Naive thymus-derived CD4-positive, alpha-beta T cell (primary cell): Measurements from ENCODE around the gene CPNE8. TPM values are rescaled to one million over a fixed set of nuclear protein-coding genes. Genes with fewer than 3 reads are reported as not detected.

Experiments
- ATAC-seq: fragments of 150-1000 bp; cut with Tn5 transposase; 2 replicates; pipeline ENCODE4 v1.10.0; 2021; ENCODE audit warnings: mild to moderate bottlenecking, moderate library complexity
- CTCF ChIA-PET: fragments of 350-600 bp; sonication (Branson Sonifier 250); formaldehyde crosslinking; loops from one replicate; lab custom pipeline; 2021; ENCODE audit warnings: antibody characterized with exemption; lab: Charles Lee
- POLR2A ChIA-PET: fragments of 350-600 bp; sonication (Branson Sonifier 250); formaldehyde crosslinking; loops from one replicate; lab custom pipeline; 2021; ENCODE audit warnings: antibody characterized with exemption, inconsistent platforms; lab: Charles Lee
- DNase-seq, 9 donors: peaks; one replicate each; pipeline versions ENCODE4 v3.0.0 to v3.0.0-alpha.2; 2020 to 2022; ENCODE audit warnings: mixed read lengths in 1 of 9
- H3K27ac ChIP-seq: one replicate; pipeline ENCODE4 v1.7.0; 2013; ENCODE audit warnings: mild to moderate bottlenecking, low read depth, low read length, moderate library complexity
- H3K27me3 ChIP-seq, 2 donors: one replicate each; pipeline ENCODE4 v1.7.0; 2013; ENCODE audit warnings: low read length in 2 of 2, mild to moderate bottlenecking in 2 of 2, moderate library complexity in 2 of 2; ENCODE audit not compliant: control insufficient read depth in 2 of 2, insufficient read depth in 2 of 2
- H3K36me3 ChIP-seq, 3 experiments: 1 replicate in 2 of 3; 2 replicates in 1 of 3; pipeline ENCODE4 v1.7.0; 2013; ENCODE audit warnings: low read length in 3 of 3, mild to moderate bottlenecking in 3 of 3, moderate library complexity in 1 of 3; ENCODE audit not compliant: insufficient read depth in 3 of 3, control insufficient read depth in 2 of 3
- H3K4me1 ChIP-seq, 2 donors: one replicate each; pipeline ENCODE4 v1.7.0; 2013; ENCODE audit warnings: low read length in 2 of 2, mild to moderate bottlenecking in 2 of 2, moderate library complexity in 1 of 2; ENCODE audit not compliant: control insufficient read depth in 2 of 2, insufficient read depth in 2 of 2
- H3K4me3 ChIP-seq: 2 replicates; pipeline ENCODE4 v1.7.0; 2013; ENCODE audit warnings: mild to moderate bottlenecking, low read length
- H3K9me3 ChIP-seq, 3 experiments: 1 replicate in 2 of 3; 2 replicates in 1 of 3; pipeline ENCODE4 v1.7.0; 2013; ENCODE audit warnings: low read length in 3 of 3; ENCODE audit not compliant: control insufficient read depth in 2 of 3
- H3K27ac Mint-ChIP-seq, 9 donors: one replicate each; pipeline ENCODE4 v1.8.0; 2020 to 2022; ENCODE audit warnings: mixed read lengths in 9 of 9, mild to moderate bottlenecking in 8 of 9, moderate library complexity in 5 of 9, inconsistent platforms in 2 of 9
- H3K27me3 Mint-ChIP-seq, 5 donors: one replicate each; pipeline ENCODE4 v1.8.0; 2021 to 2022; ENCODE audit warnings: mixed read lengths in 5 of 5, mild to moderate bottlenecking in 1 of 5
- H3K36me3 Mint-ChIP-seq, 5 donors: one replicate each; pipeline ENCODE4 v1.8.0; 2020 to 2022; ENCODE audit warnings: mixed read lengths in 5 of 5, mild to moderate bottlenecking in 3 of 5, inconsistent platforms in 1 of 5
- H3K4me1 Mint-ChIP-seq, 7 donors: one replicate each; pipeline ENCODE4 v1.8.0; 2020 to 2022; ENCODE audit warnings: mixed read lengths in 7 of 7, mild to moderate bottlenecking in 3 of 7, inconsistent platforms in 1 of 7
- H3K4me3 Mint-ChIP-seq, 10 donors: one replicate each; pipeline ENCODE4 v1.8.0; 2020 to 2022; ENCODE audit warnings: mild to moderate bottlenecking in 10 of 10, mixed read lengths in 10 of 10, moderate library complexity in 6 of 10, inconsistent platforms in 2 of 10
- H3K9me3 Mint-ChIP-seq, 11 donors: one replicate each; pipeline ENCODE4 v1.8.0; 2020 to 2022; ENCODE audit warnings: mixed read lengths in 11 of 11, mild to moderate bottlenecking in 4 of 11, inconsistent platforms in 1 of 11, moderate library complexity in 1 of 11
- intact Hi-C, 2 donors: fragments of 100-400 bp; cut with micrococcal nuclease; formaldehyde crosslinking; loops; one replicate each; pipeline ENCODE4 v1.15.1; 2023
- polyA plus RNA-seq, 2 donors: library from polyadenylated mRNA; unstranded; fragments of 300-500 nt; fragmentation: Illumina TruSeq; gene quantifications; one replicate each; pipeline ENCODE4 v1.2.3, GENCODE V29; 2021
- total RNA-seq, 6 experiments: library from RNA in 5 of 6; stranded (reverse) in 5 of 6; gene quantifications; 1 replicate in 5 of 6; 2 replicates in 1 of 6; pipeline ENCODE4 v1.2.3 and lab custom pipeline; 2021 to 2026

CPNE8 gene
- total RNA-seq (1 to 10 TPM; 2.1 to 8.8 (median 2.9) TPM), polyA plus RNA-seq (1 to 10 TPM in 1 of 2 donors, under 1 TPM in 1; 0.77 to 1.5 TPM), total RNA-seq (lab: John Stamatoyannopoulos, UW) (2.3 reads per million, percentile 11 among the genes with 10 or more reads in this experiment)

DNA sequence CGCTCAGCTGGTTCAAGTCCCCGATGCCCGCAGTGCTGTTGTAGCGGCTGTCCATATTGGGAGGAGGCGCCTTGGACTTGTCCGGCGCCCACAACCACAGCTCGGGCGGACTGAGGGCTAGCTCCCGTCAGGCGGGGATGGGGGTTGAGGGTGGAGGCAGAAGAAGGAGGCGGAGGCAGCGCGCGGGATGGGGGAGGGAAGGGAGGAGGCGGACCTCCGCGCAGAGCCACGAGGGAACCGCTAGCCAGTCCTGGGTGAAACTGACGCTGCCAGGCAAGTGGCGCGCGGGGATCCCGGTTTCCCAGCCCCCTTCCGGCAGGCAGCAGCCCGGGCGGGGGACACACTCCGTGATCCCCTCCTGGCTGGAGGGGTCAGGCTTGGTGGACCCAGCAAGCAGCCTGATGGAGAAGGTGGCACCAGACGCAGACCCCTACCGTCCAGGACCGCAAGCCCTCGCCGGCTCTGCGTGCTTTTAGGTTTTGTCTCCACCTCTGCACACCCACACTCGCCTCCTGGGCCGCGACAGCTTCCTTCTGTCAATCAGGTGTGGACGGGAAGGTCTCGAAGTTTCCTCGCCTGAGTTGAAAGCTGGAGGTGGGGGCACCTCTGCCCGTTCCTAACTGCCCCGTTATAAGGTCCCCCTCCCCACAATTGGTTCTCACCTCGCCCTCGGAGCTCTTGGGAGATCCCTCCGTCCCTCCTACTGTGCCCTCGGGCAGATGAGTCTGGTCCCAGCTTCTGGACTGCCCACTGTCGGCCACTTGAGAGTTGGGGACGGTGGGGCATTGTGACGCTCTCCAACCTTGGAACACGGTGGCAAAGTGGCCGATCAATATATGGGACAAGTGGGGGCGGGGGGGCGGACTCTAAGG lies at the start of gene CPNE8:
TSS of gene CPNE8 (minus strand) at position 112 of the 872 bp plus-strand sequence. CDS start at position 55, 57 bp downstream.
- peaks cover 17 to 37% (median 25%) of the 10 kb centered on the region in 7 donors for H3K4me1 Mint-ChIP-seq
- peaks cover 0 to 1% (median 0%) of the 10 kb centered on the region in 5 donors for H3K36me3 Mint-ChIP-seq
- peak within 1 kb of the TSS; percentile 39 for H3K27ac ChIP-seq
- no peaks in the 10 kb centered on the region for H3K4me1 ChIP-seq
- H3K9me3 Mint-ChIP-seq: peaks cover 0 to 5% (median 0%) of the 10 kb centered on the region in 11 donors
- peak within 1 kb of the TSS; percentile 88 to 97 (median 92) for H3K4me3 Mint-ChIP-seq
- ATAC-seq (peak; percentile 72), DNase-seq (peak; percentile 6 to 57 (median 17))
- peak within 1 kb of the TSS; percentile 65 to 95 (median 83) for H3K27ac Mint-ChIP-seq
- CTCF ChIA-PET: interaction anchor here (1.3 kb wide), 1 partner anchor 10 kb away, joined by 4 read pairs; no protein-coding TSS in a partner anchor
- POLR2A ChIA-PET: interaction anchor here (2.2 kb wide), 1 partner anchor 10 kb away, joined by 5 read pairs; no protein-coding TSS in a partner anchor
- peak within 1 kb of the TSS; percentile 76 for H3K4me3 ChIP-seq
- H3K27me3 Mint-ChIP-seq: peaks cover 6 to 21% (median 20%) of the 10 kb centered on the region in 5 donors
- H3K9me3 ChIP-seq: no peaks in the 10 kb centered on the region
- intact Hi-C loops: loop anchor here (1.0 to 10.0 kb wide), 8 partner anchors 133 to 1202 kb away; partner anchors contain the start of genes ABCD2 (in 2 of the 2), ALG10B (in 2 of the 2), KIF21A (in 1 of the 2) and SLC2A13 (in 1 of the 2)
- peaks cover 0 to 5% (median 0%) of the 10 kb centered on the region in 3 experiments for H3K36me3 ChIP-seq
- no peaks in the 10 kb centered on the region for H3K27me3 ChIP-seq

DNA sequence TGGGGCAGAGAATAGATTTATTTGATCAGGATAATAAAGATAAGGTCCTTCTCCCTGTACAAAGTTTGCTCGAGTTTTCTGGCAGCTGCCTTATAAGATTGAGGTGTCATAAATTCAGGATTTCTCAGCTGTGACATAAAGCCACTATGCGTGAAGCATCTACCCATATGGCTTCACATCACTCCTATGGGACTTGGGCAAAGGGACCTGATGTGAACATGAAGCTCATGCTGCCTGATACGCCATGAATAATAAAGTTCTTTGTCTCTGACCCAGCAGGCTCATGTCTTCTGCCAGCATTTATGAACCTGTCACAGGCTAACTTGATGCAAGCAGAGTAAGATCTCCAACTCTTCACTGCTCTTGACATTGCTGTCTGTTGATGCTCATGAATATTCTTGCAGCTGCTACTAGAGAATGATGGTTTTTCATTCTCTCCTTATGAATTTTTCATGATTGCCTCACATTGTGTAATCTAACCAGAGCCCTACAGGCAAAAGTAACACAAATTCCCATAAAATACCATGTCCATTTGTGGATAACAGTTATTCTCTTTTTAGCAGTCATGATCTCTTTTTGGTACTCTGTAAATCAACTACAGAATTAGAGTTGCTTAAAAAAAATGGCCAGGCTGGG lies 49.0 kb upstream of the CPNE8 start:
- intact Hi-C loops: no loop called here
- ChIA-PET CTCF (no interaction called here), POLR2A (no interaction called here)
- Mint-ChIP-seq H3K27me3 (peaks cover 0 to 3% (median 0%) of the 10 kb centered on the region in 5 donors), H3K9me3 (peaks cover 0 to 12% (median 1%) of the 10 kb centered on the region in 11 donors), H3K36me3 (no peaks in the 10 kb centered on the region), H3K4me1 (no peaks in the 10 kb centered on the region), H3K4me3 (no peak overlapping the region), H3K27ac (no peak overlapping the region)
- Histone ChIP-seq H3K27ac (no peak overlapping the region), H3K4me3 (no peak overlapping the region), H3K36me3 (no peaks in the 10 kb centered on the region), H3K4me1 (no peaks in the 10 kb centered on the region), H3K27me3 (no peaks in the 10 kb centered on the region), H3K9me3 (no peaks in the 10 kb centered on the region)
- ATAC-seq: no peak
- DNase-seq: no peak

DNA sequence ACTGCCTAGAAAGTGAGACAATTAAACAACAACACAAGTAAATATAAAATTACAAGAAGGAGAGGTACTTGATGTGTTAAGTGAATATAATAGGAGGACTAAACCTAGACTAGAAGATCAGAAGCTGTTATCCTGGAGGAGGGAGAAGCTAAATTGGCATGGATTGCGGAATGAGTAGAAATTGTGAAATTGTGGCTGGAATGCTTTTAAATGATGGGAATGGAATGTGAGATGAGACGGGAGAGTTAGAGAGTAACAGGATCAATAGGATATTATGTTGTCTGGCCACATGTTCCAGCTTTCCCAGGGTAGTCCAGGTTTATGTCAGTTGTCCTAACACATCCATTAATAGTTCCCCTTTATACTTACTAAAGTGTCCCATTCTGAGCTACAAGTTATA lies 44.0 kb upstream of the CPNE8 start:
- Mint-ChIP-seq H3K27me3 (no peaks in the 10 kb centered on the region), H3K4me3 (no peak overlapping the region), H3K4me1 (no peaks in the 10 kb centered on the region), H3K27ac (no peak overlapping the region), H3K9me3 (peaks cover 0 to 32% (median 0%) of the 10 kb centered on the region in 11 donors), H3K36me3 (no peaks in the 10 kb centered on the region)
- H3K4me1 ChIP-seq: no peaks in the 10 kb centered on the region
- no peaks in the 10 kb centered on the region for H3K9me3 ChIP-seq
- ChIA-PET CTCF (no interaction called here), POLR2A (no interaction called here)
- no peak for ATAC-seq
- DNase-seq: no peak
- H3K4me3 ChIP-seq: no peak overlapping the region
- H3K27ac ChIP-seq: no peak overlapping the region
- no peaks in the 10 kb centered on the region for H3K36me3 ChIP-seq
- H3K27me3 ChIP-seq: no peaks in the 10 kb centered on the region
- intact Hi-C loops: no loop called here

- Mint-ChIP-seq H3K27ac (no peak overlapping the region), H3K36me3 (peaks cover 0 to 5% (median 0%) of the 10 kb centered on the region in 5 donors), H3K27me3 (peaks cover 0 to 11% (median 5%) of the 10 kb centered on the region in 5 donors), H3K4me1 (peaks cover 0 to 3% (median 0%) of the 10 kb centered on the region in 7 donors), H3K4me3 (no peak overlapping the region), H3K9me3 (peaks cover 0 to 12% (median 5%) of the 10 kb centered on the region in 11 donors)
- no peak overlapping the region for H3K27ac ChIP-seq
- H3K4me1 ChIP-seq: no peaks in the 10 kb centered on the region
- CTCF ChIA-PET: no interaction called here
- H3K36me3 ChIP-seq: no peaks in the 10 kb centered on the region
- no peaks in the 10 kb centered on the region for H3K9me3 ChIP-seq
- no peaks in the 10 kb centered on the region for H3K27me3 ChIP-seq
- no peak for DNase-seq
- ATAC-seq: no peak
- POLR2A ChIA-PET: no interaction called here
- intact Hi-C loops: no loop called here
- H3K4me3 ChIP-seq: no peak overlapping the region
Measured at GRCh38 chr12:38934686-38935085, 29.3 kb upstream of the CPNE8 start.

- Histone ChIP-seq H3K27ac (no peak overlapping the region), H3K4me1 (no peaks in the 10 kb centered on the region), H3K9me3 (no peaks in the 10 kb centered on the region), H3K27me3 (no peaks in the 10 kb centered on the region), H3K4me3 (no peak overlapping the region), H3K36me3 (no peaks in the 10 kb centered on the region)
- POLR2A ChIA-PET: no interaction called here
- Mint-ChIP-seq H3K36me3 (peaks cover 0 to 5% (median 0%) of the 10 kb centered on the region in 5 donors), H3K27ac (no peak overlapping the region), H3K4me3 (no peak overlapping the region), H3K4me1 (peaks cover 0 to 3% (median 0%) of the 10 kb centered on the region in 7 donors), H3K27me3 (peaks cover 0 to 11% (median 5%) of the 10 kb centered on the region in 5 donors), H3K9me3 (peaks cover 0 to 12% (median 5%) of the 10 kb centered on the region in 11 donors)
- CTCF ChIA-PET: no interaction called here
- DNase-seq: no peak
- ATAC-seq: no peak
- intact Hi-C loops: no loop called here
Measured at GRCh38 chr12:38934078-38934584, 28.7 kb upstream of the CPNE8 start.

- H3K4me3 Mint-ChIP-seq: no peak overlapping the region
- Histone ChIP-seq H3K9me3 (no peaks in the 10 kb centered on the region), H3K27me3 (no peaks in the 10 kb centered on the region), H3K36me3 (no peaks in the 10 kb centered on the region), H3K27ac (no peak overlapping the region), H3K4me3 (no peak overlapping the region), H3K4me1 (no peaks in the 10 kb centered on the region)
- no peaks in the 10 kb centered on the region for H3K36me3 Mint-ChIP-seq
- no peak for DNase-seq
- intact Hi-C loops: no loop called here
- peaks cover 0 to 3% (median 0%) of the 10 kb centered on the region in 7 donors for H3K4me1 Mint-ChIP-seq
- peaks cover 0 to 5% (median 0%) of the 10 kb centered on the region in 11 donors for H3K9me3 Mint-ChIP-seq
- ATAC-seq: no peak
- no peak overlapping the region for H3K27ac Mint-ChIP-seq
- peaks cover 0 to 6% (median 5%) of the 10 kb centered on the region in 5 donors for H3K27me3 Mint-ChIP-seq
- ChIA-PET CTCF (no interaction called here), POLR2A (no interaction called here)
Measured at GRCh38 chr12:38932320-38932719, 26.9 kb upstream of the CPNE8 start.
